ENCODE results near the gene CDYL. TPM values are rescaled to one million over a fixed set of nuclear protein-coding genes. Genes with fewer than 3 reads are reported as not detected.

CDYL gene
- total and polyA plus RNA-seq, 11 donors, result 4.3 to 45.2 (median 30.6) TPM

DNA sequence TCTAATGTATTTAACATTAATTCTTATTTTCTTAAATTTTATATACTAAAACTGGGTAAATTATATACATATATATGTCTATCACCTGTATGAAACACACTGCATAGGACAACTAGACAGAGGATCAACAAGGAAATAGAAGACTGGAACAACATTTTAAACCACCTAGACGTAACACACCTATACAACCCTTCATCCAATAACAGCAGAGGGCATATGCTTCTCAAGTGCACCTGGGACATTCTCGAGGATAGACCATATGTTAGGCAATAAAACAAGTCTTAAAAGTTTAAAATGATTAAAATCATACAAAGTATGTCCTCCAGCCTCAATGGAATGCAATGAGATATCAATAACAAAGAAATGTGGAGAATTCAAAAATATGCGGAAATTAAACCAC, 182.4 kb downstream of the CDYL start:
- 91 to 96% (median 94%) methylated on average over 3 of the region's 3 CpGs for WGBS, 4 donors
- no peak for DNase-seq
- no peaks in the 10 kb centered on the region for H3K27me3 ChIP-seq
- no peak overlapping the region for H3K4me3 ChIP-seq
- ATAC-seq, result no peak
- intact Hi-C loops (cut with DNase I), result no loop called here
- TF ChIP-seq POLR2A (IDR thresholded peaks at IDR 0.05) (no peak), CTCF (IDR thresholded peaks at IDR 0.05) (no peak)
- no peak overlapping the region for H3K27ac ChIP-seq
- no peaks in the 10 kb centered on the region for H3K9me3 ChIP-seq
- peaks cover 0 to 29% (median 20%) of the 10 kb centered on the region in 9 donors for H3K36me3 ChIP-seq
- H3K4me1 ChIP-seq, result no peaks in the 10 kb centered on the region

GRCh38 chr6:4961322-4962168, 185.3 kb downstream of the CDYL start:
- Histone ChIP-seq H3K27me3 (no peaks in the 10 kb centered on the region), H3K27ac (no peak overlapping the region), H3K4me3 (no peak overlapping the region), H3K4me1 (no peaks in the 10 kb centered on the region), H3K9me3 (no peaks in the 10 kb centered on the region), H3K36me3 (peaks cover 0 to under 1% (median 0%) of the 10 kb centered on the region in 9 donors)
- intact Hi-C loops (cut with DNase I), result no loop called here
- TF ChIP-seq POLR2A (IDR thresholded peaks at IDR 0.05), result no peak
- no peak for TF ChIP-seq CTCF (IDR thresholded peaks at IDR 0.05)
- ATAC-seq (no peak), DNase-seq (no peak)
- WGBS, 4 donors, result 85 to 92% (median 90%) methylated on average over 10 of the region's 10 CpGs

DNA sequence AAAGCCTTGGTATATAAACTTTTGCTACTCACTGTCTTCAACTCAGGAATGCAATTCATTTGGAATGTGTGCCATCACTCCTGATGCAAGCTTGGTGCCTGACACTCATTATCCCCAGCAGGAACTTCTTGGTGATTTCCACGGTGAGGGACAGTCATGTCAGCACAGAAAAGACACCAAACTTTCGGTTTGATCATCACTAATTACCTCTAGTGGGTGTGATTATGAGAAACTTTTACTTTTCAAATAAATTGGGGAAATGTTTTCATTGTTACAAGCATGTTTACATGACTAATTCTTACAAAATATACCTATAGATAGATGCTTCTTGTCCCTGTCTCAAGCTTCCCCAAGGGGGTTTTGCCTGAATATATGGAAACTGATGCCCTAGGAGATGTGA, 186.7 kb downstream of the CDYL start:
- Histone ChIP-seq H3K9me3 (no peaks in the 10 kb centered on the region), H3K4me3 (no peak overlapping the region), H3K36me3 (no peaks in the 10 kb centered on the region), H3K4me1 (no peaks in the 10 kb centered on the region), H3K27ac (no peak overlapping the region), H3K27me3 (no peaks in the 10 kb centered on the region)
- intact Hi-C loops (cut with DNase I), result no loop called here
- 68 to 82% (median 75%) methylated on average over 2 of the region's 2 CpGs for WGBS, 4 donors
- TF ChIP-seq POLR2A (IDR thresholded peaks at IDR 0.05) (no peak), CTCF (IDR thresholded peaks at IDR 0.05) (no peak)
- DNase-seq, result no peak
- ATAC-seq, result no peak

- no peaks in the 10 kb centered on the region for H3K36me3 ChIP-seq
- intact Hi-C loops (cut with DNase I), result no loop called here
- 78 to 86% (median 82%) methylated on average over 21 to 22 of the region's 22 CpGs for whole genome bisulfite sequencing, 4 donors
- H3K4me1 ChIP-seq, result no peaks in the 10 kb centered on the region
- H3K27ac ChIP-seq, result no peak overlapping the region
- no peaks in the 10 kb centered on the region for H3K9me3 ChIP-seq
- no peak for ATAC-seq
- TF ChIP-seq CTCF (IDR thresholded peaks at IDR 0.05) (no peak), POLR2A (IDR thresholded peaks at IDR 0.05) (no peak)
- no peaks in the 10 kb centered on the region for H3K27me3 ChIP-seq
- DNase-seq, result no peak
- no peak overlapping the region for H3K4me3 ChIP-seq
These were observed 188.7 kb downstream of the CDYL start for GRCh38 chr6:4964675-4965561.

Data from heart left ventricle (tissue), 16 donors.